Fibroblast of villous mesenchyme (primary cell): ENCODE results near the gene B9D1. TPM values are rescaled to one million over a fixed set of nuclear protein-coding genes. Genes with fewer than 3 reads are reported as not detected.

Experiments used
- DNase-seq: peaks from one replicate; pipeline ENCODE4 v3.0.0-alpha.2; 2010; ENCODE audit warnings: low read depth
- H3K4me3 ChIP-seq: 2 replicates; pipeline ENCODE4 v1.5.1; 2011; ENCODE audit warnings: low read depth, mild to moderate bottlenecking, low read length
- total RNA-seq: library from RNA; depleted of rRNA; stranded (reverse); fragments of >200 nt; gene quantifications from 2 replicates; pipeline ENCODE4 v1.2.3, GENCODE V29; 2012
- TF ChIP-seq, protein P1 (sequence below): IDR thresholded peaks from 2 replicates; pipeline ENCODE4 v1.5.1; 2012; ENCODE audit warnings: low read depth, mild to moderate bottlenecking, low read length; ENCODE audit not compliant: insufficient read depth

Gene B9D1
- total RNA-seq, 1 donor, result 40.2 TPM

DNA sequence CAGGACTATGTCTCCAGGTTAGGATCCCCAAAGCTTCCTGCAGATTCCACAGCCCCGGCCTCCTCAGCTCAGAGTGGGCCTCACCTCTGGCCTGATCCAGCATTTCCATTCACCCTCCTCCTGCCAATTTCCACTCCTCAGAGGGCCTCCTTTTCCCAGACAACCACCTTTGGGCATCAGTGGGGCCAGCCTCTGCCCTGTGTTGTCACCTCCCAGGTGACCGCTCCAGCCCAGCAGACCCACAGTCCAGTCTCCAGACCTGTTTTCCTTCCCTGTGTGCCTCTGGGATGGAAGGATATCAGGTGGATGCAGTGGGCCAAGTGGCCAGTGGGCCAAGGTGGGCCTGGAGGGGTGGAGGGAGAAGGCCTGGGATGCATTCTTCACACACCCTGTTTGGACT is 32.7 kb downstream of the B9D1 start:
- no peak for DNase-seq
- no peak overlapping the region for H3K4me3 ChIP-seq
- TF ChIP-seq, protein P1, sequence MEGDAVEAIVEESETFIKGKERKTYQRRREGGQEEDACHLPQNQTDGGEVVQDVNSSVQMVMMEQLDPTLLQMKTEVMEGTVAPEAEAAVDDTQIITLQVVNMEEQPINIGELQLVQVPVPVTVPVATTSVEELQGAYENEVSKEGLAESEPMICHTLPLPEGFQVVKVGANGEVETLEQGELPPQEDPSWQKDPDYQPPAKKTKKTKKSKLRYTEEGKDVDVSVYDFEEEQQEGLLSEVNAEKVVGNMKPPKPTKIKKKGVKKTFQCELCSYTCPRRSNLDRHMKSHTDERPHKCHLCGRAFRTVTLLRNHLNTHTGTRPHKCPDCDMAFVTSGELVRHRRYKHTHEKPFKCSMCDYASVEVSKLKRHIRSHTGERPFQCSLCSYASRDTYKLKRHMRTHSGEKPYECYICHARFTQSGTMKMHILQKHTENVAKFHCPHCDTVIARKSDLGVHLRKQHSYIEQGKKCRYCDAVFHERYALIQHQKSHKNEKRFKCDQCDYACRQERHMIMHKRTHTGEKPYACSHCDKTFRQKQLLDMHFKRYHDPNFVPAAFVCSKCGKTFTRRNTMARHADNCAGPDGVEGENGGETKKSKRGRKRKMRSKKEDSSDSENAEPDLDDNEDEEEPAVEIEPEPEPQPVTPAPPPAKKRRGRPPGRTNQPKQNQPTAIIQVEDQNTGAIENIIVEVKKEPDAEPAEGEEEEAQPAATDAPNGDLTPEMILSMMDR, result no peak

DNA sequence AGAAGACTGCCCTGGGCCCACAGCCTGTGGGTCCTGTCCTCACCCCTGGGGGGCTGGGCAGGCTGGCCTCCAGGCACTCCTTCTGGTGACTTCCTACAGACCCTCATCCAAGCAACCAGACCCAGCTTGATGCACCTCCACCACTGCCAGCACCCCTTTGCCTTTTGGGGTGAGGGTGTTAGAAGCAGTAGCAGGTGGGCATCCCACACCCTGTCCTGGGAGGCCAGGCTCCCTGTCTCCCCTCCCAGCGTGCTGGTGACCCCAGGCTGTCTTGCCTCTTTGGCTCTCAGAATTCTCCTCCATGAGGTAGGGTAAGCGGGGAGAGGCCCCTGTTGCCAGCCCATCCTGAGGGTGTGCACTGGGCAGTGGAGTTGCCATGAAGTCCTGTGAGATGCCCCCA is 33.4 kb downstream of the B9D1 start:
- no peak for DNase-seq
- TF ChIP-seq, protein P1, result no peak
- no peak overlapping the region for H3K4me3 ChIP-seq

DNA sequence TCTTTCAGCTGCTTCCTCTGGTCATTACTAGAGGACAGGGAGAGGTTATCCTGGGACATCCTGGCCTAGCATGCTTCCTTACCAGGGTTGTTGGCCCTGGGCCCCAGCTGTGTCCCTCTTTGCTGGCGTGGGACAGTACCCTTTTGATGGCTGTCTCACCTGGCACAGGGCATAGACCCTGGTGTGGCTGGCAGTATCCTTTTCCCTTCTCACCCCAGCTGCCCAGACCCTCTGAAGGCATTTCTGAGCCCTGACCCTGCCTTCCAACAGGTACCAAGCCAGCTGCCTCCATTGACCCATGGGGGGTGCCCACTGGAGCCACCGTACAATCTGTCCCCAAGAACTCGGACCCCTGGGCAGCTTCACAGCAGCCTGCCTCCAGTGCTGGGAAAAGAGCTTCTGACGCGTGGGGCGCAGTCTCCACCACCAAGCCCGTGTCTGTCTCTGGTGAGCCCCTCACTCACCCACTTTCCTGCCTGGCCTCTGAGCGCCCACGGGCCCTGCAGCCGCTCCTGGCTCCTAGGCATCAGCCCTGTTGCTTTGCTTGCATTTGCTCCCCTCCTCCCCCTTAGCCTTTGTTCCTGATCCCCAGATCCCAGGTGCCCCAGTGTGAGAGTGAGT is 34.0 kb downstream of the B9D1 start:
- DNase-seq, result no peak
- TF ChIP-seq, protein P1, result no peak

DNA sequence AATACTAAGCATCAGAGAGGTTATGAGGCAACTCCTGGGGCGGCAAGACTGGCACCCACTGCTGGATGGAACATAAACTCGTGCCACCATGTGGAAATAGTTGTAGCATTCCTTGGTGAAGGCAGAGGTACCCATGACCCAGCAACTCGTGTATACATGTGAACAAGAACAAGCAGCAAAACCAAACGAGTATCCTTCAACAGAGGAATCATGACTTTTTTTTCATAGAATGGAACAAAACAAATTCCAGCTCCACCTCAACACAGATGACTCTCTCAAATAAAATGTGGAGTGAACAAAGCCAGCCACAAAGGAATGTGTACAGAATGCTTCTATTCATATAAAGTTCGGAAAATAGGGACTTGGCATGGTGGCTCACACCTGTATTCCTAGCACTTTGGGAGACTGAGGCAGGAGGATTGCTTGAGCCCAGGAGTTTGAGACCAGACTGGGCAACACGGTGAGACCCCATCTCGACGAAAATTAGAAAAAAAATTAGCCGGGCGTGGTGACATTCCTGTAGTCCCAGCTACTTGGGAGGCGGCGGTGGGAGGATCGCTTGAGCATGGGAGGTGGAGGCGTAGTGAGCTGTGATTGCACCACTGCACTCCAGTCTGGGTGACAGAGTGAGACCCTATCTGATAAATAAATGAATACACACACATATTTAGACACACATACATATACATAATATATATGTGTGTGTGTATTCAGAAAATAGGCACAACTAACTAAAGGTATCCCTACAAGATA is 35.3 kb downstream of the B9D1 start:
- TF ChIP-seq, protein P1, result no peak
- DNase-seq, result peak; percentile 62
- no peak overlapping the region for H3K4me3 ChIP-seq

More for the DNA sequence above, 34.0 kb downstream of the B9D1 start:
- H3K4me3 ChIP-seq, result no peak overlapping the region

DNA sequence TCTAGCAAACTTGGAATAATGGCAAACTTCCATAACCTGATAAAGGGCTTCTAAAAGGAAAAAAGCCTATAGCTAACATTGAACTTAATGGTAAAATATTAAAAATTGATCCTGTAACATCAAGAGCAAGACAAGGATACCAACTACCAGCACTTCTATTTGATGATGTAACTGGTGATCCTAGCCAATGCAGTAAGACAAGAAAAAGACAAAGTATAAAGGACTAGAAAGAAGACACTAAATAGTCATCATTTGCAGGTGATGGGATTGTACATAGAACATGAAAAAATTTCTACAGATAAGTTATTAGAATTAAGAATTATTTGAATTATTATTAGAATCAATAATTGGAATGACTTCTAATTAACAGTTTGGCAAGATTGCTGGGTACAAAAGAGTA is 37.0 kb downstream of the B9D1 start:
- TF ChIP-seq, protein P1, result no peak
- no peak overlapping the region for H3K4me3 ChIP-seq
- no peak for DNase-seq

DNA sequence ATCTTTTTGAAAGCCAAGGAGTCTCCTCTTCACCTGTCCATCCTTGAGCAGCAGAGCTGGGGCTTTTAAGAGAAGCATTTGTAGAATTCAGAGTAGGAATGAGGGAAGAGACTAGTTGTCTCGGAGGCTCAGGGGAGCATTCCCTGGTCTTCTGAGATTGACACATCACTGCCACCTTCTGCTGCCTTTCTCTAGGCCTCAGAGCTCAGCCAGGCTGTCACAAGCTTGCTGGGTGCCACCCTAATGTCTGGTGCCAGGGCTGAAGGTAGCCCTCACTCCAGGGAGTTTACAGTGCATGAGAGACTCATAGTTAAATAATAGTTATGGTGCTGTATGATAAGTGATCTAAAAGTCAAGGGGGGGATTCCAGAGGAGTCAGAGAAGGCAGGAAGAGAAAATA is 39.7 kb downstream of the B9D1 start:
- no peak overlapping the region for H3K4me3 ChIP-seq
- TF ChIP-seq, protein P1, result no peak
- DNase-seq, result no peak
